Activated T-cell treated with anti-CD3 and anti-CD28 coated beads, Interleukin-2, amount 50 U/mL, for 4 hours (primary cell): ENCODE measurements around the gene COPE. TPM values are rescaled to one million over a fixed set of nuclear protein-coding genes. Genes with fewer than 3 reads are reported as not detected.

Experiments
- ATAC-seq, 2 donors: fragments of 200-7000 bp; cut with Tn5 transposase; one replicate each; pipeline ENCODE4 v1.10.0; 2021
- DNase-seq: peaks from one replicate; pipeline ENCODE4 v3.0.0-alpha.2; 2020
- H3K27me3 Mint-ChIP-seq: one replicate; pipeline ENCODE4 v1.8.0; 2021; ENCODE audit warnings: low read depth, mixed read lengths
- H3K36me3 Mint-ChIP-seq: one replicate; pipeline ENCODE4 v1.8.0; 2022; ENCODE audit warnings: mixed read lengths; ENCODE audit not compliant: insufficient read depth
- H3K4me1 Mint-ChIP-seq: one replicate; pipeline ENCODE4 v1.8.0; 2021; ENCODE audit warnings: low read depth, mixed read lengths
- H3K4me3 Mint-ChIP-seq: one replicate; pipeline ENCODE4 v1.8.0; 2021; ENCODE audit warnings: mild to moderate bottlenecking, moderate library complexity, mixed read lengths
- H3K9me3 Mint-ChIP-seq: one replicate; pipeline ENCODE4 v1.8.0; 2021; ENCODE audit warnings: mixed read lengths
- total RNA-seq, 3 donors: library from RNA; stranded (reverse); gene quantifications; one replicate each; pipeline ENCODE4 v1.2.1, GENCODE V29; 2021

The COPE gene
- total RNA-seq, 3 donors from 2014 or later: 258 to 293 (median 270) TPM

- DNase-seq (no peak), ATAC-seq (no peak)
- Mint-ChIP-seq H3K4me3 (no peak overlapping the region), H3K27me3 (no peaks in the 10 kb centered on the region), H3K9me3 (no peaks in the 10 kb centered on the region), H3K4me1 (peaks cover 16% of the 10 kb centered on the region), H3K36me3 (peaks cover 37% of the 10 kb centered on the region)
Measured at GRCh38 chr19:18853755-18854427, 65.3 kb downstream of the COPE start.

GRCh38 chr19:18852648-18853047 is 66.5 kb downstream of the COPE start:
- H3K27me3 Mint-ChIP-seq: no peaks in the 10 kb centered on the region
- peaks cover 23% of the 10 kb centered on the region for H3K4me1 Mint-ChIP-seq
- ATAC-seq: no peak
- DNase-seq: no peak
- no peaks in the 10 kb centered on the region for H3K9me3 Mint-ChIP-seq
- H3K36me3 Mint-ChIP-seq: peaks cover 37% of the 10 kb centered on the region
- H3K4me3 Mint-ChIP-seq: no peak overlapping the region

- Mint-ChIP-seq H3K36me3 (peaks cover 37% of the 10 kb centered on the region), H3K4me1 (peaks cover 29% of the 10 kb centered on the region)
Measured at GRCh38 chr19:18851673-18852325, 67.4 kb downstream of the COPE start.

GRCh38 chr19:18850471-18851375 is 68.5 kb downstream of the COPE start:
- H3K36me3 Mint-ChIP-seq: peaks cover 37% of the 10 kb centered on the region
- no peaks in the 10 kb centered on the region for H3K9me3 Mint-ChIP-seq
- H3K4me3 Mint-ChIP-seq: no peak overlapping the region
- H3K27me3 Mint-ChIP-seq: no peaks in the 10 kb centered on the region
- peaks cover 36% of the 10 kb centered on the region for H3K4me1 Mint-ChIP-seq
- no peak for DNase-seq
- no peak for ATAC-seq

More at GRCh38 chr19:18851673-18852325, 67.4 kb downstream of the COPE start:
- Mint-ChIP-seq H3K27me3 (no peaks in the 10 kb centered on the region), H3K4me3 (no peak overlapping the region), H3K9me3 (no peaks in the 10 kb centered on the region)
- ATAC-seq: no peak
- DNase-seq: no peak

GRCh38 chr19:18849838-18850400 is 69.3 kb downstream of the COPE start:
- peaks cover 34% of the 10 kb centered on the region for H3K36me3 Mint-ChIP-seq
- H3K4me3 Mint-ChIP-seq: no peak overlapping the region
- no peaks in the 10 kb centered on the region for H3K9me3 Mint-ChIP-seq
- ATAC-seq (no peak), DNase-seq (no peak)
- no peaks in the 10 kb centered on the region for H3K27me3 Mint-ChIP-seq
- peaks cover 43% of the 10 kb centered on the region for H3K4me1 Mint-ChIP-seq

Other genes starting within 250 kb of the COPE start
- 1 to 10 TPM; 7.8 to 9.6 (median 8.9) TPM for gene CRTC1, start 235.7 kb downstream of the COPE start, total RNA-seq
- gene COMP, start 128.1 kb downstream of the COPE start, total RNA-seq: not detected
- gene UPF1, start 87.4 kb downstream of the COPE start, total RNA-seq: 100 to 1,000 TPM; 116 to 123 (median 118) TPM
- under 1 TPM in 1 of 3 donors, not detected in 2; 0.13 TPM for gene CERS1, start 23.2 kb downstream of the COPE start, total RNA-seq
- 100 to 1,000 TPM; 170 to 178 (median 176) TPM for gene DDX49, start 328 bp upstream of the COPE start, total RNA-seq
- 1 to 10 TPM in 1 of 3 donors, under 1 TPM in 2; 0.53 to 1.1 (median 0.79) TPM for gene HOMER3, start 21.8 kb upstream of the COPE start, total RNA-seq
- gene SUGP2, start 114.1 kb upstream of the COPE start, total RNA-seq: 10 to 100 TPM; 66.8 to 76.6 (median 71.8) TPM
- gene ARMC6, start 114.2 kb upstream of the COPE start, total RNA-seq: 10 to 100 TPM; 80.0 to 93.9 (median 80.6) TPM
- gene SLC25A42, start 144.6 kb upstream of the COPE start, total RNA-seq: 10 to 100 TPM in 1 of 3 donors, 1 to 10 TPM in 2; 8.9 to 11.1 (median 8.9) TPM
- 10 to 100 TPM; 42.3 to 43.2 (median 43.1) TPM for gene TMEM161A, start 219.1 kb upstream of the COPE start, total RNA-seq